ENCODE measurements around the gene KLF12. TPM values are rescaled to one million over a fixed set of nuclear protein-coding genes. Genes with fewer than 3 reads are reported as not detected.
A peak's percentile ranks its signal among the peaks of the same experiment; 100 is the strongest.

The KLF12 gene
- 9.8 and 10.7 TPM in 2 replicates for total RNA-seq (2014; rRNA removed; shearing (Covaris generic))
- polyA plus RNA-seq (2015; cell fraction: cytosol; rRNA removed): 4.2 and 6.0 TPM in 2 replicates
- polyA plus RNA-seq (2015; cell fraction: nucleus; rRNA removed): 9.3 and 14.5 TPM in 2 replicates

- in situ Hi-C loops (cut with HindIII; ENCODE audit: low pct_unique_long_range_greater_than_20kb, low sequenced_read_pairs): no loop called here
- peak; percentile 91 for DNase-seq (ENCODE audit: low read depth, low spot score)
These were observed at the start of gene KLF12 for GRCh38 chr13:74134221-74134776. TSS of gene KLF12 (minus strand) at chr13:74134404.

- in situ Hi-C loops (cut with HindIII; ENCODE audit: low pct_unique_long_range_greater_than_20kb, low sequenced_read_pairs): no loop called here
- DNase-seq (ENCODE audit: low read depth, low spot score): no peak
These were observed 48.3 kb upstream of the KLF12 start for GRCh38 chr13:74182491-74182890.

- no peak for DNase-seq (ENCODE audit: low read depth, low spot score)
- in situ Hi-C loops (cut with HindIII; ENCODE audit: low pct_unique_long_range_greater_than_20kb, low sequenced_read_pairs): no loop called here
These were observed 40.6 kb upstream of the KLF12 start for GRCh38 chr13:74174810-74175209.

- no peak for DNase-seq (ENCODE audit: low read depth, low spot score)
- in situ Hi-C loops (cut with HindIII; ENCODE audit: low pct_unique_long_range_greater_than_20kb, low sequenced_read_pairs): no loop called here
These were observed 39.6 kb upstream of the KLF12 start for GRCh38 chr13:74173822-74174221.

- DNase-seq (ENCODE audit: low read depth, low spot score): no peak
- in situ Hi-C loops (cut with HindIII; ENCODE audit: low pct_unique_long_range_greater_than_20kb, low sequenced_read_pairs): no loop called here
These were observed 37.4 kb upstream of the KLF12 start for GRCh38 chr13:74171641-74172040.

- no peak for DNase-seq (ENCODE audit: low read depth, low spot score)
- in situ Hi-C loops (cut with HindIII; ENCODE audit: low pct_unique_long_range_greater_than_20kb, low sequenced_read_pairs): no loop called here
These were observed 35.5 kb upstream of the KLF12 start for GRCh38 chr13:74169676-74170075.

GRCh38 chr13:74168263-74168675 lies 34.1 kb upstream of the KLF12 start:
- no peak for DNase-seq (ENCODE audit: low read depth, low spot score)
- in situ Hi-C loops (cut with HindIII; ENCODE audit: low pct_unique_long_range_greater_than_20kb, low sequenced_read_pairs): no loop called here

- no peak for DNase-seq (ENCODE audit: low read depth, low spot score)
- in situ Hi-C loops (cut with HindIII; ENCODE audit: low pct_unique_long_range_greater_than_20kb, low sequenced_read_pairs): no loop called here
These were observed 32.2 kb upstream of the KLF12 start for GRCh38 chr13:74166261-74167004.

- in situ Hi-C loops (cut with HindIII; ENCODE audit: low pct_unique_long_range_greater_than_20kb, low sequenced_read_pairs): no loop called here
- DNase-seq (ENCODE audit: low read depth, low spot score): no peak
These were observed 28.6 kb upstream of the KLF12 start for GRCh38 chr13:74162782-74163181.

- in situ Hi-C loops (cut with HindIII; ENCODE audit: low pct_unique_long_range_greater_than_20kb, low sequenced_read_pairs): no loop called here
- DNase-seq (ENCODE audit: low read depth, low spot score): no peak
These were observed 27.9 kb upstream of the KLF12 start for GRCh38 chr13:74162135-74162534.

- DNase-seq (ENCODE audit: low read depth, low spot score): no peak
- in situ Hi-C loops (cut with HindIII; ENCODE audit: low pct_unique_long_range_greater_than_20kb, low sequenced_read_pairs): no loop called here
These were observed 24.6 kb upstream of the KLF12 start for GRCh38 chr13:74158571-74159352.

GRCh38 chr13:74158028-74158427 lies 23.8 kb upstream of the KLF12 start:
- DNase-seq (ENCODE audit: low read depth, low spot score): no peak
- in situ Hi-C loops (cut with HindIII; ENCODE audit: low pct_unique_long_range_greater_than_20kb, low sequenced_read_pairs): no loop called here

GRCh38 chr13:74154981-74155380 lies 20.8 kb upstream of the KLF12 start:
- DNase-seq (ENCODE audit: low read depth, low spot score): no peak
- in situ Hi-C loops (cut with HindIII; ENCODE audit: low pct_unique_long_range_greater_than_20kb, low sequenced_read_pairs): no loop called here

GRCh38 chr13:74153316-74153715 lies 19.1 kb upstream of the KLF12 start:
- no peak for DNase-seq (ENCODE audit: low read depth, low spot score)

GRCh38 chr13:74151859-74152258 lies 17.7 kb upstream of the KLF12 start:
- no peak for DNase-seq (ENCODE audit: low read depth, low spot score)
- in situ Hi-C loops (cut with HindIII; ENCODE audit: low pct_unique_long_range_greater_than_20kb, low sequenced_read_pairs): no loop called here

More at GRCh38 chr13:74153316-74153715, 19.1 kb upstream of the KLF12 start:
- in situ Hi-C loops (cut with HindIII; ENCODE audit: low pct_unique_long_range_greater_than_20kb, low sequenced_read_pairs): no loop called here

GRCh38 chr13:74148352-74148751 lies 14.1 kb upstream of the KLF12 start:
- in situ Hi-C loops (cut with HindIII; ENCODE audit: low pct_unique_long_range_greater_than_20kb, low sequenced_read_pairs): no loop called here
- DNase-seq (ENCODE audit: low read depth, low spot score): no peak

GRCh38 chr13:74145249-74145975 lies 11.2 kb upstream of the KLF12 start:
- in situ Hi-C loops (cut with HindIII; ENCODE audit: low pct_unique_long_range_greater_than_20kb, low sequenced_read_pairs): no loop called here
- DNase-seq (ENCODE audit: low read depth, low spot score): no peak

GRCh38 chr13:74144269-74144668 lies 10.1 kb upstream of the KLF12 start:
- no peak for DNase-seq (ENCODE audit: low read depth, low spot score)
- in situ Hi-C loops (cut with HindIII; ENCODE audit: low pct_unique_long_range_greater_than_20kb, low sequenced_read_pairs): no loop called here

All from SK-MEL-5 (cell line).